GM12878 (cell line): Measurements from ENCODE around the gene EVI5L. TPM values are rescaled to one million over a fixed set of nuclear protein-coding genes. Genes with fewer than 3 reads are reported as not detected.

Source experiments
- ATAC-seq: fragments of 200-7000 bp; cut with Tn5 transposase; 3 replicates; pipeline ENCODE4 v1.9.1; 2020; ENCODE audit warnings: mild to moderate bottlenecking, moderate library complexity
- BruUV-seq: library from RNA; stranded (reverse); fragments of 400-500 nt; replicated peaks from 2 replicates; lab custom pipeline; 2021; lab: Mats Ljungman, UMichigan
- CTCF ChIA-PET: fragments of 300-600 bp; sonication (Branson Sonifier 250); formaldehyde crosslinking; extraction: SDS; loops from one replicate; lab custom pipeline; 2021; ENCODE audit warnings: inconsistent platforms; lab: Yijun Ruan, JAX
- POLR2A ChIA-PET: fragments of 350-600 bp; formaldehyde crosslinking; extraction: SDS; loops from one replicate; lab custom pipeline; 2021; ENCODE audit warnings: inconsistent platforms; lab: Charles Lee
- RAD21 ChIA-PET: fragments of 300-600 bp; sonication (Branson Sonifier 250); formaldehyde crosslinking; loops from one replicate; lab custom pipeline; 2023; ENCODE audit warnings: antibody characterized with exemption; ENCODE audit not compliant: unreplicated experiment; lab: Charles Lee
- SMC1A ChIA-PET: fragments of 300-600 bp; sonication (Branson Sonifier 250); formaldehyde crosslinking; loops from one replicate; lab custom pipeline; 2023; ENCODE audit not compliant: unreplicated experiment, uncharacterized antibody; lab: Charles Lee
- DNase-seq: peaks from one replicate; pipeline ENCODE4 v3.0.0-alpha.2; 2011; ENCODE audit warnings: low read depth, low spot score
- FAIRE-seq: peaks from 3 replicates; lab custom pipeline; 2011; peaks lifted over from hg19 to GRCh38; lab: Jason Lieb, UNC
- H2AFZ ChIP-seq: 2 replicates; pipeline ENCODE4 v1.6.0; 2011; ENCODE audit warnings: low read depth, low read length, control low read depth; ENCODE audit not compliant: control insufficient read depth
- H3K27ac ChIP-seq: 2 replicates; pipeline ENCODE4 v1.5.1; 2011; ENCODE audit warnings: control low read depth; ENCODE audit not compliant: control insufficient read depth, insufficient read depth
- H3K27me3 ChIP-seq, 2 experiments: replicated peaks in 1 of 2; 2 replicates each; pipeline versions ENCODE4 v1.6.0 to v1.6.1; 2011; ENCODE audit warnings: low read length in 1 of 2; ENCODE audit not compliant: control insufficient read depth in 2 of 2, insufficient read depth in 2 of 2
- H3K36me3 ChIP-seq, 2 experiments: 2 replicates each; pipeline ENCODE4 v1.5.1; 2011; ENCODE audit warnings: low read length in 1 of 2; ENCODE audit not compliant: control insufficient read depth in 2 of 2, insufficient read depth in 2 of 2
- H3K4me1 ChIP-seq: 2 replicates; pipeline ENCODE4 v1.6.1; 2011; ENCODE audit warnings: mild to moderate bottlenecking, low read length, moderate library complexity, mixed read lengths; ENCODE audit not compliant: control insufficient read depth, insufficient read depth
- H3K4me2 ChIP-seq: 2 replicates; pipeline ENCODE4 v1.6.0; 2011; ENCODE audit warnings: control low read depth; ENCODE audit not compliant: control insufficient read depth, insufficient read depth
- H3K4me3 ChIP-seq: fragments of 200-600 bp; sonication (generic); 2 replicates; pipeline ENCODE4 v1.5.1; 2016
- H3K79me2 ChIP-seq: 2 replicates; pipeline ENCODE4 v1.6.0; 2011; ENCODE audit warnings: low read length; ENCODE audit not compliant: control insufficient read depth, insufficient read depth
- H3K9ac ChIP-seq: 2 replicates; pipeline ENCODE4 v1.8.0; 2011; ENCODE audit warnings: low read length, control low read depth, mixed read lengths; ENCODE audit not compliant: control insufficient read depth, insufficient read depth
- H3K9me3 ChIP-seq: replicated peaks from 3 replicates; pipeline ENCODE4 v1.5.1; 2011; ENCODE audit warnings: mild to moderate bottlenecking, low read length; ENCODE audit not compliant: control insufficient read depth, insufficient read depth
- H4K20me1 ChIP-seq: 2 replicates; pipeline ENCODE4 v1.6.0; 2011; ENCODE audit not compliant: control insufficient read depth, insufficient read depth
- BCL11A ChIP-seq: IDR thresholded peaks from 2 replicates; pipeline ENCODE4 v1.6.1; 2011; ENCODE audit warnings: low read depth, low read length
- SIX5 ChIP-seq: IDR thresholded peaks from 2 replicates; pipeline ENCODE4 v1.6.1; 2011; ENCODE audit warnings: mild to moderate bottlenecking, low read depth, low read length, moderate library complexity; ENCODE audit not compliant: severe bottlenecking
- SMAD5 ChIP-seq: IDR thresholded peaks from 2 replicates; pipeline ENCODE4 v1.6.1; 2016; ENCODE audit warnings: antibody characterized with exemption, low read depth
- SREBF2 ChIP-seq: IDR thresholded peaks from 2 replicates; pipeline ENCODE4 v1.6.1; 2012; ENCODE audit warnings: mild to moderate bottlenecking, low read length
- WGBS: methylation state at CpG from one replicate; pipeline ENCODE4 v1.1.6; 2016; ENCODE audit warnings: low lambda C conversion rate; ENCODE audit not compliant: insufficient replicate concordance, insufficient coverage; ENCODE audit errors: missing lambda C conversion rate; 5-methylcytosine and 5-hydroxymethylcytosine counted together
- in situ Hi-C: fragments of 300-500 bp; cut with MboI; formaldehyde crosslinking; loops from 9 replicates; pipeline ENCODE4 v1.14.3; 2018; ENCODE audit warnings: mixed read lengths
- intact Hi-C: fragments of 100-400 bp; cut with micrococcal nuclease; formaldehyde crosslinking; loops from one replicate; pipeline ENCODE4 v1.14.2; 2022; ENCODE audit not compliant: unreplicated experiment
- polyA plus RNA-seq, 11 experiments: library from polyadenylated mRNA; depleted of rRNA in 4 of 11; unstranded in 6 of 11; stranded (reverse) in 5 of 11; fragments of >200 nt; fragmentation: Nextera tagmentation in 4 of 11; fragmentation: Illumina TruSeq in 1 of 11; extraction: Ambion mirVana in 4 of 11; extraction: Trizol in 1 of 11; gene quantifications; 1 replicate in 1 of 11; 2 replicates in 10 of 11; pipeline versions ENCODE4 v1.2.1 to v1.2.3, GENCODE V29; 2011 to 2016; ENCODE audit warnings: inconsistent platforms in 2 of 11, missing spikeins in 2 of 11, low read depth in 1 of 11
- total RNA-seq, 4 experiments: library from RNA; depleted of rRNA in 3 of 4; stranded (reverse); fragments of >200 nt in 3 of 4; fragmentation: Illumina TruSeq in 1 of 4; extraction: Trizol in 1 of 4; gene quantifications; 2 replicates each; pipeline versions ENCODE4 v1.2.1 to v1.2.3, GENCODE V29; 2013 to 2021
- TF ChIP-seq, protein P1 (sequence below): IDR thresholded peaks from 2 replicates; pipeline ENCODE4 v1.6.1; 2011; ENCODE audit warnings: borderline replicate concordance, low read depth, mild to moderate bottlenecking, moderate library complexity, mixed read lengths, low read length; ENCODE audit not compliant: insufficient read depth; ENCODE audit errors: extremely low read length
- TF ChIP-seq, protein P2 (sequence below): fragments of 450-650 bp; formaldehyde crosslinking; IDR thresholded peaks from 2 replicates; pipeline ENCODE4 v1.5.0; 2022; ENCODE audit warnings: mild to moderate bottlenecking, missing genetic modification characterization

Gene EVI5L
- total and polyA plus RNA-seq, 10 of the 15 experiments (the other 5 are each of a cell fraction or from before 2014, with no cell fraction given) = 0.23 to 13.8 (median 5.0) TPM

DNA sequence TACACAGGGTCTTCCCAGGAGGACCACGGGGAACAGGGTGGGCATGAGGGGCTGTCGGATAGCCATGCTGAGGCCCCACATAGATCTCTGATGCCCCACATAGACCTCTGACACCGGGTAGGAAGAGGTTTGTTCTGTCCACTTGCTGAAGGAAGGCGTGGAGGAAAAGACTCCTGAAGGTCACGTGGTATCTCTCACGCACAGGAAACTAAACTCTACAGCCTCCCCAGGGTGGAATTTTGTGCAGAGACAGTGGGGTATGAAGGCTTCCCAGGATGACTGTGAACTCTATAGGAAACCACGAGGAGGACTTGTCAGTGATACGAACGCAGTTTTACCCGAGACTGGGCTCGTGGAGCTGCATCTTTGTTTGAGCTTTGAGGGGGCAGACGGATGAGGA is 2.8 kb downstream of the EVI5L start:
- DNase-seq = no peak
- H3K27me3 ChIP-seq = no peaks in the 10 kb centered on the region
- SMC1A ChIA-PET = interaction anchor here (0.6 kb wide), 1 partner anchor 36 kb away, joined by 3 read pairs; no protein-coding TSS in a partner anchor
- peaks cover 6% of the 10 kb centered on the region for H3K4me1 ChIP-seq
- BruUV-seq = no TSS peak
- no peak overlapping the region for H3K27ac ChIP-seq
- H3K4me2 ChIP-seq = no peak overlapping the region
- no peak for TF ChIP-seq SREBF2
- no peak for TF ChIP-seq SMAD5
- TF ChIP-seq BCL11A = no peak
- TF ChIP-seq, protein P1, sequence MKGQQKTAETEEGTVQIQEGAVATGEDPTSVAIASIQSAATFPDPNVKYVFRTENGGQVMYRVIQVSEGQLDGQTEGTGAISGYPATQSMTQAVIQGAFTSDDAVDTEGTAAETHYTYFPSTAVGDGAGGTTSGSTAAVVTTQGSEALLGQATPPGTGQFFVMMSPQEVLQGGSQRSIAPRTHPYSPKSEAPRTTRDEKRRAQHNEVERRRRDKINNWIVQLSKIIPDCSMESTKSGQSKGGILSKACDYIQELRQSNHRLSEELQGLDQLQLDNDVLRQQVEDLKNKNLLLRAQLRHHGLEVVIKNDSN = no peak
- TF ChIP-seq, protein P2, sequence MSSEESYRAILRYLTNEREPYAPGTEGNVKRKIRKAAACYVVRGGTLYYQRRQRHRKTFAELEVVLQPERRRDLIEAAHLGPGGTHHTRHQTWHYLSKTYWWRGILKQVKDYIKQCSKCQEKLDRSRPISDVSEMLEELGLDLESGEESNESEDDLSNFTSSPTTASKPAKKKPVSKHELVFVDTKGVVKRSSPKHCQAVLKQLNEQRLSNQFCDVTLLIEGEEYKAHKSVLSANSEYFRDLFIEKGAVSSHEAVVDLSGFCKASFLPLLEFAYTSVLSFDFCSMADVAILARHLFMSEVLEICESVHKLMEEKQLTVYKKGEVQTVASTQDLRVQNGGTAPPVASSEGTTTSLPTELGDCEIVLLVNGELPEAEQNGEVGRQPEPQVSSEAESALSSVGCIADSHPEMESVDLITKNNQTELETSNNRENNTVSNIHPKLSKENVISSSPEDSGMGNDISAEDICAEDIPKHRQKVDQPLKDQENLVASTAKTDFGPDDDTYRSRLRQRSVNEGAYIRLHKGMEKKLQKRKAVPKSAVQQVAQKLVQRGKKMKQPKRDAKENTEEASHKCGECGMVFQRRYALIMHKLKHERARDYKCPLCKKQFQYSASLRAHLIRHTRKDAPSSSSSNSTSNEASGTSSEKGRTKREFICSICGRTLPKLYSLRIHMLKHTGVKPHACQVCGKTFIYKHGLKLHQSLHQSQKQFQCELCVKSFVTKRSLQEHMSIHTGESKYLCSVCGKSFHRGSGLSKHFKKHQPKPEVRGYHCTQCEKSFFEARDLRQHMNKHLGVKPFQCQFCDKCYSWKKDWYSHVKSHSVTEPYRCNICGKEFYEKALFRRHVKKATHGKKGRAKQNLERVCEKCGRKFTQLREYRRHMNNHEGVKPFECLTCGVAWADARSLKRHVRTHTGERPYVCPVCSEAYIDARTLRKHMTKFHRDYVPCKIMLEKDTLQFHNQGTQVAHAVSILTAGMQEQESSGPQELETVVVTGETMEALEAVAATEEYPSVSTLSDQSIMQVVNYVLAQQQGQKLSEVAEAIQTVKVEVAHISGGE (CRISPR knock-in tag) = no peak
- no peak for TF ChIP-seq SIX5
- WGBS = 78% methylated on average over 12 of the region's 12 CpGs
- no peak for ATAC-seq
- no peak overlapping the region for H3K9ac ChIP-seq
- H3K9me3 ChIP-seq = no peaks in the 10 kb centered on the region; the same call in 2 of the 3 replicates
- FAIRE-seq = no peak
- no peaks in the 10 kb centered on the region for H3K79me2 ChIP-seq
- POLR2A ChIA-PET = no interaction called here
- H3K36me3 ChIP-seq = no peaks in the 10 kb centered on the region
- H3K4me3 ChIP-seq = no peak overlapping the region
- CTCF ChIA-PET = interaction anchor here (1.0 to 1.7 kb wide), 2 partner anchors 28 to 33 kb away, joined by 3 to 7 read pairs; no protein-coding TSS in a partner anchor
- intact Hi-C loops (no loop called here), in situ Hi-C loops (no loop called here)
- H4K20me1 ChIP-seq = no peaks in the 10 kb centered on the region
- H2AFZ ChIP-seq = no peak overlapping the region
- RAD21 ChIA-PET = no interaction called here
